Dendritic cell treated with granulocyte-macrophage colony-stimulating factor and Interleukin-4, amounts not matched to agents 40 ng/mL and 50 ng/mL, for 4 days (primary cell): ENCODE results near the gene PLA2G1B.

Experiments used
- H3K27ac Mint-ChIP-seq: one replicate; pipeline ENCODE4 v1.8.0; 2022; ENCODE audit warnings: mild to moderate bottlenecking, mixed read lengths
- H3K27me3 Mint-ChIP-seq: one replicate; pipeline ENCODE4 v1.8.0; 2022; ENCODE audit warnings: mild to moderate bottlenecking, mixed read lengths
- H3K36me3 Mint-ChIP-seq: one replicate; pipeline ENCODE4 v1.8.0; 2022; ENCODE audit warnings: low read depth, mixed read lengths
- H3K4me1 Mint-ChIP-seq: one replicate; pipeline ENCODE4 v1.8.0; 2022; ENCODE audit warnings: low read depth, mixed read lengths
- H3K4me3 Mint-ChIP-seq: one replicate; pipeline ENCODE4 v1.8.0; 2022; ENCODE audit warnings: mild to moderate bottlenecking, moderate library complexity, mixed read lengths
- H3K9me3 Mint-ChIP-seq: one replicate; pipeline ENCODE4 v1.8.0; 2022; ENCODE audit warnings: mixed read lengths
- intact Hi-C: fragments of 100-400 bp; cut with micrococcal nuclease; formaldehyde crosslinking; loops from one replicate; pipeline ENCODE4 v1.15.0; 2022

Gene PLA2G1B

GRCh38 chr12:120286768-120287490, 40.6 kb downstream of the PLA2G1B start:
- H3K4me3 Mint-ChIP-seq: no peak overlapping the region
- H3K27me3 Mint-ChIP-seq: peaks cover 22% of the 10 kb centered on the region
- H3K36me3 Mint-ChIP-seq: no peaks in the 10 kb centered on the region
- intact Hi-C loops: no loop called here
- H3K4me1 Mint-ChIP-seq: no peaks in the 10 kb centered on the region
- H3K27ac Mint-ChIP-seq: no peak overlapping the region
- no peaks in the 10 kb centered on the region for H3K9me3 Mint-ChIP-seq

- Mint-ChIP-seq H3K27me3 (peaks cover 25% of the 10 kb centered on the region), H3K36me3 (no peaks in the 10 kb centered on the region), H3K9me3 (no peaks in the 10 kb centered on the region), H3K27ac (no peak overlapping the region), H3K4me3 (no peak overlapping the region), H3K4me1 (no peaks in the 10 kb centered on the region)
- intact Hi-C loops: no loop called here
Observed at GRCh38 chr12:120284381-120284780, 43.2 kb downstream of the PLA2G1B start.

- Mint-ChIP-seq H3K27ac (no peak overlapping the region), H3K9me3 (no peaks in the 10 kb centered on the region), H3K4me3 (no peak overlapping the region), H3K36me3 (no peaks in the 10 kb centered on the region), H3K4me1 (no peaks in the 10 kb centered on the region), H3K27me3 (peaks cover 25% of the 10 kb centered on the region)
- intact Hi-C loops: no loop called here
Observed at GRCh38 chr12:120283318-120283717, 44.3 kb downstream of the PLA2G1B start.

- H3K27me3 Mint-ChIP-seq: peaks cover 7% of the 10 kb centered on the region
- H3K27ac Mint-ChIP-seq: no peak overlapping the region
- H3K9me3 Mint-ChIP-seq: no peaks in the 10 kb centered on the region
- intact Hi-C loops: no loop called here
- H3K36me3 Mint-ChIP-seq: no peaks in the 10 kb centered on the region
- no peaks in the 10 kb centered on the region for H3K4me1 Mint-ChIP-seq
- no peak overlapping the region for H3K4me3 Mint-ChIP-seq
Observed at GRCh38 chr12:120278137-120279069, 49.2 kb downstream of the PLA2G1B start.

GRCh38 chr12:120276734-120277133, 50.8 kb downstream of the PLA2G1B start:
- Mint-ChIP-seq H3K27ac (no peak overlapping the region), H3K4me3 (no peak overlapping the region), H3K36me3 (no peaks in the 10 kb centered on the region), H3K4me1 (no peaks in the 10 kb centered on the region), H3K27me3 (peaks cover 13% of the 10 kb centered on the region), H3K9me3 (no peaks in the 10 kb centered on the region)
- intact Hi-C loops: no loop called here
